OCI-LY3 (cell line): Measurements from ENCODE around the gene NCOR2.

ENCODE experiments used
- CTCF ChIP-seq: fragments of 200-600, 300-600 bp; sonication (generic); IDR thresholded peaks from 2 replicates; pipeline ENCODE4 v1.5.1; 2014; ENCODE audit warnings: antibody characterized with exemption, low read length, low read depth
- EZH2phosphoT487 ChIP-seq: fragments of 200-600 bp; shearing (Covaris generic); IDR thresholded peaks from 2 replicates; pipeline ENCODE4 v1.6.1; 2018; ENCODE audit warnings: antibody characterized with exemption, mixed run types, low read depth

- TF ChIP-seq CTCF (no peak), EZH2phosphoT487 (no peak)
These were observed 2.1 kb upstream of the NCOR2 start for GRCh38 chr12:124569375-124570148.
